GM10248 (cell line): Measurements from ENCODE around the gene IGF2BP2.

ENCODE experiments used
- CTCF ChIA-PET: fragments of 300-600 bp; sonication (Branson Sonifier 250); formaldehyde crosslinking; extraction: SDS; loops from one replicate; lab custom pipeline; 2021; ENCODE audit warnings: antibody characterized with exemption; lab: Yijun Ruan, JAX
- POLR2A ChIA-PET: fragments of 350-650 bp; sonication (Branson Sonifier 250); formaldehyde crosslinking; extraction: SDS; loops from one replicate; lab custom pipeline; 2020; ENCODE audit warnings: antibody characterized with exemption; lab: Yijun Ruan, JAX
- DNase-seq: peaks from one replicate; pipeline ENCODE4 v3.0.0; 2012; ENCODE audit errors: extremely low spot score
- CTCF ChIP-seq: IDR thresholded peaks from 2 replicates; pipeline ENCODE4 v1.5.1; 2012; ENCODE audit warnings: mild to moderate bottlenecking, low read depth; ENCODE audit errors: extremely low read depth, missing control alignments, control extremely low read depth

The IGF2BP2 gene

GRCh38 chr3:185630182-185630622, 194.6 kb downstream of the IGF2BP2 start:
- ChIA-PET CTCF (interaction anchor here (1.4 to 2.4 kb wide), 4 partner anchors 9 to 314 kb away, joined by 3 to 11 read pairs (median 4); no protein-coding TSS in a partner anchor), POLR2A (no interaction called here)
- no peak for DNase-seq
- TF ChIP-seq CTCF = no peak

- ChIA-PET POLR2A (no interaction called here), CTCF (interaction anchor here (1.4 to 2.4 kb wide), 4 partner anchors 10 to 314 kb away, joined by 3 to 11 read pairs (median 4); no protein-coding TSS in a partner anchor)
- no peak for DNase-seq
- TF ChIP-seq CTCF = no peak
Observed at GRCh38 chr3:185629554-185630181, 195.2 kb downstream of the IGF2BP2 start.

GRCh38 chr3:185625784-185626183, 199.1 kb downstream of the IGF2BP2 start:
- TF ChIP-seq CTCF = no peak
- CTCF ChIA-PET = interaction anchor here (1.0 to 1.9 kb wide), 3 partner anchors 35 to 142 kb away, joined by 3 to 6 read pairs (median 3); no protein-coding TSS in a partner anchor
- POLR2A ChIA-PET = no interaction called here
- DNase-seq = no peak

DNA sequence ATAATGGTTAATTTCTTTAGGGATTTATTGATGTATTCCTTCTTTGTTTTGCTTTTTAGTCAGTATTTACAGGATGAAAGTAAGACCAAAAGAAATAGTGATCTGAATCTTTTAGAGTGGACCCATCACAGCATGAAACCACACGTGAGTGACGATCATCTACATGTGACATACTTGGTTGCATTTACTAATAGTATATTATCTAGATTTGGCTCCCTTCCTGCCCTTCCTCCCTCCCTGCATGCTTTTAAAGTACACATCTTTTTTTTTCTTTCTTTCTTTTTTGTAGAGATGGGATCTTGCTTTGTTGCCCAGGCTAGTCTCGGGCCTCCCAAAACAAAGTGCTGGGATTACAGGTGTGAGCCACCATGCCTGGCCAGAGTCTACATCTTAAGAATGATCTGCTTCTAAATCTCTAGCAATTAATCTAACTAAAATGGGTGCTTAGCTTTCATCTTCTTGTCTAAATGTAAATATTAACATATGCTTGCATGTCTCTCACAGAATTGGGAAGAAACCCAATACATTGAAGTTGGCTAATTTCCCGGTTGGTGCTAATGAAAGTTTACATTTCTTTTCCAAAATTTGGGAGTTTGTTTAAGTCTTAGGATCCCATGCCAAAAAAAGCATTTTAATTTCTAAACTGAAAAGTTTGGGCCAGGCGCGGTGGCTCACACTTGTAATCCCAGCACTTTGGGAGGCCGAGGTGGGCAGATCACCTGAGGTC, 200.7 kb downstream of the IGF2BP2 start:
- CTCF ChIA-PET = interaction anchor here (1.6 kb wide), 1 partner anchor 144 kb away, joined by 3 read pairs; no protein-coding TSS in a partner anchor
- DNase-seq = no peak
- no peak for TF ChIP-seq CTCF
- POLR2A ChIA-PET = no interaction called here

GRCh38 chr3:185613016-185613415, 211.8 kb downstream of the IGF2BP2 start:
- ChIA-PET CTCF (interaction anchor here (1.0 kb wide), 1 partner anchor 47 kb away, joined by 3 read pairs; no protein-coding TSS in a partner anchor), POLR2A (no interaction called here)
- DNase-seq = no peak
- TF ChIP-seq CTCF = no peak

DNA sequence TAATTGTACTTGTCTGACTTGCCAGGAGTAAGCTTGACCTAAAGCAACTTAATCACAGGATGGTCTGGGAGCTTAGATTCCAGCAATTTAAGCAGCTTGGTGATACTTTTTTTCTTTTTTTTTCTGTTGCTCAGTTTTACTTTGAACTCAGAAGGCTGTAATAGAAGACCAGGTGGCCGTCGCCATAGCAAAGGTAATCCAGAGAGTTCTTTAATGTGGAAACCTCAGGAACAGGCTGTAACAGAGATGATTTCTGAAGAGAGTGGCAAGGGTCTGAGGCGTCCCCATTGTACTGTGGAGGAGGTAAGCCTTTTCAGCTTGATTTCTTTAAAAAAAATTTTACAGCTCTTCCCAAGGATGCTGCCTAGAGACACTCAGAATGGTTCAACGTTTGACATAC, 218.6 kb downstream of the IGF2BP2 start:
- CTCF ChIA-PET = interaction anchor here (1.7 kb wide), 1 partner anchor 14 kb away, joined by 5 read pairs; no protein-coding TSS in a partner anchor
- DNase-seq = no peak
- no peak for TF ChIP-seq CTCF
- POLR2A ChIA-PET = no interaction called here
